Ecto neural progenitor cell (in vitro differentiated cells): Measurements from ENCODE around the gene EP400.

ENCODE experiments used
- DNase-seq: peaks from one replicate; pipeline ENCODE4 v3.0.0-alpha.2; 2018; ENCODE audit warnings: low spot score

EP400 gene

DNA sequence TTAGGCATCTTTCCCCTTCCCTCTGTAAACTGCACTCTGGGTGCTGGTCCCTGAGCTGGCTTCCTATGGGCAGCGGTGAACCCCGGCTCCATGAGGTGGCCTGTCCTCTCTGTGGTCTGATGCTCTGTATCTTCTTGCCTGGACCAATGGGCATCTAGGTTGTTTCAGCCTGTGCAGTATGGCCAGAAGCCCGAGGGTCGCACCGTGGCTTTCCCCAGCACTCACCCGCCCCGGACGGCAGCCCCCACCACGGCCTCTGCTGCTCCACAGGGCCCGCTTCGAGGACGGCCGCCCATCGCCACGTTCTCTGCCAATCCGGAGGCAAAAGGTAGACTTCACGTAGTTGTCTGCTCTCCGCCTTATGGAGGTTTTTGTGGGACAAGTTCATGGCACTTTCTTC, 70.1 kb downstream of the EP400 start:
- DNase-seq, result no peak

DNA sequence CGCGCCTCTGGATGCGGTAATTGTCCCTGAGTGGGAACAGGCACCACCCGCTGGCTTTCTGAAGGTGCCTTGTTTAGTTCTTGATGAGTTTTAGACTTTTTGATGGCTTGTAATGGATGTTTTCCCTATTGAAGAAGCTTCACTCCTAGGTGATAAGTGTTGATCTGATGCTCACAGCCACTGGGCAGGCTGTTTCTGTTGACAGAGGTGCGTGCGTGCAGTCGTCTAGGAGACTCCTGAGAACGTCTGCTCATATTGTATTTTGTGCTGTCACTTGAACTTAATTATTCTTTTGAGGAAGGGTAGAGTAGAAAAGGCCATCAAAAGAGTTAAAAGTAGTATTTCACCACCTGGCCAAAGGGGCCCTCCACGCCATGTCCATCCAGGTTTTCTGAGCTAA, 70.5 kb downstream of the EP400 start:
- no peak for DNase-seq

DNA sequence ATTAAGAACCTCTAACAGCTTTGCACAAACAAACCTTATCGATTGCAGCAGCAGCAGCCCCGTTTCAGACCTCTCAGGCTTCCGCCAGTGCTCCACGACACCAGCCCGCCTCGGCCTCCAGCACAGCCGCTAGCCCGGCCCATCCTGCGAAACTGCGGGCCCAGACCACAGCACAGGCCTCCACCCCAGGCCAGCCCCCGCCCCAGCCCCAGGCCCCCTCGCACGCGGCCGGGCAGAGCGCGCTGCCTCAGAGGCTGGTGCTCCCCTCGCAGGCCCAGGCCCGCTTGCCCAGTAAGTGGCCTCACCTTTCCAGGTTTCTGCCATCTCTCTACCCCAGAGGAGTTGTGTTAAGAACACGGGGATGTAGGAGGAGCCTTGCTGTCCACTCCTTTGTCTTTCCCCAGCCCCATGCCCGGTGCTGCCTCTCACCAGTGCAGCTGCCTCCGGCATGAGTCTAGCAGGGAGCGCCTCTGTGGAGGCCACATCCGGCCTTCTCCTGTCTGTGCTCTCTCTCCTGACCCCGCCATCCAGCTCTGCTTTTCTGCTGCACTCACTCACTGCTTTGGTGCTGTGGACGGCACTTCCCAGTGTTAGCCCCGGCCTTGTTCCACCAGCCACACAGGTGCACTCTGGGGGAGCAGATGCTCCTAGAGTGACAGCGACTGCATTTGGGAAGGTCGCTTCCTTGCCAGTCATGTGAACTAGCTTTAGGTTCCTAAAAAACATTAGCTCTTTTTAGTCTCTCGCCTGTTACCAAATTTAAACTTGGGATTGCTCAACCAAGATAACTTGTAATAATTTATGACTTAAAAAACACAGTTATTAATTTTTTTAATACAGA, 71.5 kb downstream of the EP400 start:
- no peak for DNase-seq

DNA sequence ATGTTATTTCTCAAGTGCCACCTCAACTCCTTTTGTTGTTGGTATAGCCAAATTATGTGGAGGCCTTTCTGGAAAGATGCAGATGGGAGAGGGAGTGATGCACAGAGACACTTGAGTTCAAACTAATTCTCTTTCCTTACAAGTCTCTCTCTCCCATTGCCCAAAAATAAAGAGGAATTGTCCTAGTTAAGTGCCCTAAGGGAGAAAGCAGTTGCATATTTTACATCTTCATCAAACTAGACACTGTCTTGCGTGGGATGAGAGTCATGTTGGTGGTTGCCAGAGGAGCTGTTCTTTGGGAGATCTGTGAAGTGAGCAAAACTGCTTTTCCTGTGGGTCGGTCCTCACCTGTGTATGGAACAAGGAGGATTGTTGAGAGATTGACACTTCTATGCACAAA, 72.2 kb downstream of the EP400 start:
- no peak for DNase-seq

DNA sequence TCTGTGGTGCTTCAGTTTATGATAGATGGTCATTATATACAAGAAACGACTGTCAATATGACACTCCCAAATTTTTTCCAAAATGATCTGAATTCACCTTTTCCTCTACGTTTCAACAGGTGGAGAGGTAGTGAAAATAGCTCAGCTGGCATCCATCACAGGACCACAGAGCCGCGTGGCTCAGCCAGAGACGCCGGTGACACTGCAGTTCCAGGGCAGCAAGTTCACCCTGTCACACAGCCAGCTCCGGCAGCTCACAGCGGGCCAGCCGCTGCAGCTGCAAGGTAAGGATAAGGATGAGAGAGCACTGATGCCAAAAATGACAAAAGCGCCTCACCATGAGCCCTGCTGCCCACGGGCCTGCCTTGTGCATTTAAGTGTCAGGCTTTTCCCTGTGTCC, 73.9 kb downstream of the EP400 start:
- DNase-seq, result no peak

DNA sequence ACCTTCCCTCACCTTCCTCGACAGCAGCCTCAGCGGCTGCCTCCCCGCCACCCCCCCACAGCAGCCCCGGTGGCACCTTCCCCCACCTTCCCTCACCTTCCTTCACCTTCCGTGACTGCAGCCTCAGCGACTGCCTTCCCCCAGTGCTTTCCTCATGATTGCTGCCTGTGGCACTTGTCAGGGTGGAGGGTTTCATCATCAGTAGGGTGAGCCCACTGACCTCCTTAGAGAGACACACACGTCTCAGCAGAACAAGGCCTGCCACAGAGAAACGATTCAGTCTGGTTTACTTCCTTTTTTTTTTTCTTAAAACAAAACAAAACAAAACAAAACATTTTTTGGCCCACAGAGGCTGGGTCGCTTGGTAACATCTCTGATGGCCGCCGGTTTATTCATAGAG, 75.0 kb downstream of the EP400 start:
- no peak for DNase-seq

DNA sequence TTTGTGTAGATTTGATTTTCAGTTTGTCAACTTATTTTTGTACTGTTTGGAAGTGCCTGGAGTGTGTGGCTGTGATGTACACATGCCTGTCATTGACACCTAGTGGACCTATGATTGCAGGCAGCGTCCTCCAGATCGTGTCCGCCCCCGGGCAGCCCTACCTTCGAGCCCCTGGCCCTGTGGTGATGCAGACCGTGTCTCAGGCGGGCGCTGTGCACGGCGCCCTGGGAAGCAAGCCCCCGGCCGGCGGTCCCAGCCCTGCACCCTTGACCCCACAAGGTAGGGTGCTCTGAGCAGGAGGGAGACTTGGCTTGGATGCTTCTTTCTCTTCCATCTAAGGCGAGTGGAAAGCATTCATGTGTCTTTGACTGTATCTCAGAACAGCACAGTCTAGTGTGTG, 75.8 kb downstream of the EP400 start:
- no peak for DNase-seq

DNA sequence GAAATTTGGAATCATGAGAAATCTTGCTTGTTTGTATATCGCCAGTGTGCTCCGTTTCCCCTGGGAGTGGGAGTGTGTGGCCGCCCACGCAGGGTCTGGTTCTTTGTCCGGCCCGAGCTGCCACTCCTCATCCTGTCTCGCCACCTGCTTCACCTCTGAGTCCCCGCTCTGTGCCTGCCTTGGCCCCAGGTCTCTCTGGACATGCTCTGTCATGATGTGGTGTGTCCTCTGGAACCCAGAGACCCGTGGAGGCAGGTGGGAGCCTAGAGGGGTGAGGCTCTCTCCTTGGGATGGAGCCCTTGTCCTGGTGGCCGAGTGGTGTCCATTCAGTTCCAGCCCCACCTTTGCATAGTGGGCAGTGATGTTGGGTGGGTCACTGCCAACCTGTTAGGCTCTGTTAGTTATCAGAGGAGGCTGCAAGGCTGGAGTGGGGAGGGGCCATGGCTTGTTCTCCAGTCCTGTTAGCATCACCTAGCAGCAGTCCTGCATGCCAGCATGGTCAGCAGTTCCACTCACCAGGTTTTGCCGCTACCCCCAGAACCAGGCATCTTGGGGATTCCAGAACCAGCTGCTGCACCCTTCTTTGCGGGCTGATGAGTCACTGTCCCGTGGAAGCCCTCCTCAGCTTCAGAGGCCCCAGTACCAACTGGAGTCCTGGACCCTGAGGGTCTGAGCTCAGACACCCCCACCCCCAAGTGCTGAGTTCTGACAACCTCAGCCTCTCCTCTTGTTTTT, 76.5 kb downstream of the EP400 start:
- no peak for DNase-seq

DNA sequence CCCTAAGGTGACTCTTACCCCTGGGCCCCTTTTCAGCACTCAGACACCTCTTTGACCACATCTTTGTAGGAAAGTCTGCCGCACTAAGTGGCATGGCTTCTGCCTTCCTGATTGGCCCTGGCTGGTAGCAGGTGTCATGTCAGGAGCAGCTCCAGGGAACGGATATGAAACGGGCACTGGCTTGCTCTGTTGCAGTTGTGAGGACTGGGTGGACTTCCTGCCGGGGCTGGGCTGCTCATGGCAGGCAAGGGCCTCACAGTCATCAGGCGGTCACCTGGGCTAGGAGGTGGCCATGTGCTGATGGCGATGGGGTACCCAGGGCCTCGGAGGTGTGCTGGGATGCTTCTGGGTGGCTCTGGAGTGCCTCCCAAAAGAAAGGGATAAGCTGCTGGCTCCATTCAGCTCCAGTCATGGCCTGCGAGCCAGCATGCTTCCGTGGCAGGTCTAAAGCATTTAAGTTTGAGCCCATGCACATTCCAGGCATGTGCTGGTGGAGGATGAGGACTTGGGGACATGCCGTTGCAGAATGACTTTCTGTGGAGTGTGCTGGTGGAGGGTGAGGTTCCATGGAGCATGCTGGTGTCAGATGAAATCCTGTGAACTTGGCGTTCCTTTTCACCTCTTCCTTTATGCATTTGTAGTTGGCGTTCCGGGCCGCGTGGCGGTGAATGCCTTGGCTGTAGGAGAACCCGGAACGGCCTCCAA, 77.2 kb downstream of the EP400 start:
- no peak for DNase-seq

DNA sequence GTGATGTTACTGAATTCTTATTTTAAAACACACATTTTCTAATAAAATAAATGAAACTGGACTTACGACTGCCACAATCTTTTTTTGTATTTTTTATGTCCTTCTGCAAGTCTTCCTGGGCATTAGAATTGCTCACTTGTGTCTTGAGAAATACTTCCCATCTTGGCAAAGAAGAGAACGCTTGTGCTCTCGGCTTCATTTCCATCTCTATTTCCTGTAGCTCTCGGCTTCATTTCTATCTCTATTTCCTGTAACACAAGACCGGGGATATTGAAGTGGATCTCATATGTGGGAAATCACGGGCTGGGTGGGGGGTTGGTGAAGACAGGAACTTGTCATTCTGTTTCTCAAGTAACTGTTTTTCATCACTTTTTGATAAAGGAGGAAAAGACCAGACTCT, 77.9 kb downstream of the EP400 start:
- no peak for DNase-seq

DNA sequence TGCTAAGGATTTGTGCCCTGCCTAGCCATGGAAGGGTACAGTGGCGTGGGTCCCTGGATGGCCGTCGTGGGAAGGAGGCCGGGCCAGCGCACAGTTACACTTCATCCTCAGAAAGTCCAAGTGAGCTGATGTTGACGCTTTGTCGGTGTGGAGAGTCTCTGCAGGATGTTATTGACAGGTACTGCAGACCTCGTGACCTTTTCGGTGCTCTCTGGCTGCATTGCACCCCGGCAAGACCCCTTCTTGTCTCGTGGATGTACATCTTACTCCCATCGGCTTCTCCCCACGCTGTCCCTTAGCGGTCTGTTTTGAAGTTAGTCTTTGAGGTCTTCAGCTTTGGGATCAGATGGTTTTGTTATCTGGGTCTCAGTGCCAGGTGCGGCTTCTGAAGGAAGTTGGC, 78.4 kb downstream of the EP400 start:
- DNase-seq, result no peak

DNA sequence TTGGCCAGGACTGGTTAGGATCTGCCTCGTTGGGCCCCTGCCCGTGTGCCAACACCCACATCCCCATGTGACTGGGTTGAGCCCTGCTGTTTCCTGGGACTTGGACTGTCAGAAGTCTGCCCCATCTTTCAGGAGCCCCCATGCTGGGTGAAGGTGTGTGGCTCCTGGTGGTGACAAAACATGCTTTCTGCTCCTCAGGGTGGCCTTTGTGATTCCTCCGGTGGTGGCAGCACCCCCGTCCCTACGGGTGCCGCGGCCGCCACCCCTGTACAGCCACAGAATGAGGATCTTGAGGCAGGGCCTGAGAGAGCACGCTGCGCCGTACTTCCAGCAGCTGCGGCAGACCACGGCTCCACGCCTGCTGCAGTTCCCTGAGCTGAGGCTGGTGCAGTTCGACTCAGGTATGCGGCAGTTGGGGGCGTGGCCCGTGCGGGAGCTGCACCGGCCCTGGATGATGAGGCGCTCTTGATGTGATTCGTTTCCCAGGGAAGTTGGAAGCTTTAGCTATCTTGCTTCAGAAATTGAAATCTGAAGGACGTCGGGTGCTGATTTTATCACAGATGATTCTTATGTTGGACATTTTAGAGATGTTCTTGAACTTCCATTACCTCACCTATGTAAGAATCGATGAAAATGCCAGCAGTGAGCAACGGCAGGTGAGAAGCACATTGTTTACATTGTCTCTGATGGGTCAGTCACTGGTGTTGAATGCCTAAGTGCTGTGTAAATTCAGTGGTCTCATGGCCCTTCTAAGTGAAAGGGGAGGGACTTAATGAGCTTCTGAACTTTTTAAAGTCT, 80.0 kb downstream of the EP400 start:
- no peak for DNase-seq

DNA sequence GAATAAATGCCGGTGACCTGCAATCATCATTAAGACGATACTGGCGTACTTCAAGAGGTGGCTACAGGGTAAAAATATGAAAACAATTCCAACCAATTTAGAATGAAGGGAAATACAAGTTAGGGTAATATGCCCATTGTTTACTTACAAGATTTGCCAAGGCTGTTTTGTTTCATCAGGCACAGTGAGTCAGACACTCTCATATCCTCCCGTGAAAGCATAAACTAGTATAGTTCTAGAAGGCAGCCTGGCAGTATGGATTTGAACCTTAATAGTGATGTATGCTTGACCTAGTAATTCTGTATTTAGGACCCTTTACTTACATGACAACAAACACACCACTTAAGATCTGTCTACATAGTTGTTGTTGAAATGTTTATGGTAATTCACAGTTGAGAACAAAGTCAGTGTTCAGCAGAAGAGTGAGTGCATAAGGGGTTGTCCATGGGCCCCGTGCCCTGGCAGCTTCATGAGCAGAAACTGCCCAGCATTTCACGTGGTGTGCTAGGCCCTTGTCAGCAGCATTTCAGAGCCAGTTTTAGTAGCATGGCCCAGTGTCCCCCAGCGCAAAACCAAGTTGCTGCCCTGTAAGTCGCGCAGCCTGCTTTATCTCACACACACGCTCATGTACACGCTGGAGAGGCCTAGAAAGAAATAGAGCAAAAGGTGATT, 80.8 kb downstream of the EP400 start:
- no peak for DNase-seq

DNA sequence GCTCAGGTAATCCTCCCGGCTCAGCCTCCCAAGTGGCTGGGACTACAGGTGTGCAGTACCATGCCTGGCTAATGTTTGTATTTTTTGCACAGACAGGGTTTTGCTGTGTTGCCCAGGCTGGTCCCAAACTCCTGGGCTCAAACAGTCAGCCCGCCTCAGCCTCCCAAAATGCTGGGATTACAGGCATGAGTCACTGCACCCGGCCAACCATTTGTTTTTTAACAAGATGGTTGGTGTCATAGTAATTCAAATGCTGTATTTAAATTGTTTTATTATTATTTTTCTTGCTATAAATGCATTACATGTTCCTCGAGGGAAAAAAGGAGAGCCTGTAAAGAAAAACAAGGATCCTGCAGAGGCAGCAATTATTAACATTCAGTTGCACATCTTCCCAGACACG, 83.9 kb downstream of the EP400 start:
- no peak for DNase-seq

DNA sequence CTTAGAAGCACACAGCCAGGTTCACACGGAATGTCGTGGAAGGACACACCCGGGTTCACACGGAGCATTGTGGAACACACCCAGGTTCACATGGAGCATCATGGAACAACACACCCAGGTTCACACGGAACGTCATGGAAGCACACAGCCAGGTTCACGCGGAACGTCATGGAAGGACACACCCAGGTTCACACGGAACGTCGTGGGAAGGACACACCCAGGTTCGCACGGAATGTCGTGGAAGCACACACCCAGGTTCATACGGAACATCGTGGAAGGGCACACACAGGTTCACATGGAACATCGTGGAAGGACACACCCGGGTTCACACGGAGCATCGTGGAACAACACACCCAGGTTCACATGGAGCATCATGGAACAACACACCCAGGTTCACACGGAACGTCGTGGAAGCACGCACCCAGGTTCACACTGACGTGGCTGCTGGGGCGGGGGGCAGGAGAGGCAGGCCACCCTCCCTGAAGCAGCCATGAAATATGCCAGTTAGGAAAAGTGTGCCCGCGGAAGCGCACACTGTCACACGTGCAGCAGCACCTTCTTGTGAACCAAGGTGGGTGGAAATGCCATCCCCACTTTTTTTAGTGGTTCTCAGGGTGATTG, 86.4 kb downstream of the EP400 start:
- DNase-seq, result no peak

DNA sequence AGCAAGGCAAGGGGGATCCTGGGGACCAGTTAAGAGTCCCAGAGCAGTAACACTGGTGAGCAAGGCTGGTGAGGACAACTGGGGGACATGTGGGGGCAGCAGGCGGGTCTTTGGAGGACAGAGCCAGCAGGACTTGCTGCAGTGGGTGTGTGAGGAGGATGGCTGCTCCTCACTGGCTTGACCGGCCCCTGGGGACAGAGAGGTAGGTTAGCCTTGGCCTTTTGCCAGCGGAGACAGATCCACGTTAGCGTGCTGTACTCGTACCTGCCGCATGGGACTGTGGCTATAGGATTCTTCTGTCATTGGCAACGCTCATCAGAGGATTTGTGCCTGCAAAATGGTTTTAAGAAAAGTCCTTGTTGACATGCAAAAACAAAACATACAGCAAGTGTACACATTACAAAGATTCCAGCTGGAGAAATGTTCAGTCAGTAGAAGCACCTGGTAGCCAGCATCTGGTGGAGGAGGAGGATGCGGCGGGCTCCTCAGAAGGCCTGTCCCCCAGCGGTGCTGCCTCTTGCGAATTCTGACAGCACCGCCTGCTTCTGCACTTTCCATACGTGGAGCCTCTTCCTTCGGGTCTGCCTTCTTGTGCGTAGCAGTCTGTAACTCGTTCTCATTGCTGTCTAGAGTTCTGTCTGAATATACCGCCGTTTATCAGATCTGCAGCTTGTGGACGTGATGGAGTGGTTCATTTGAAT, 91.3 kb downstream of the EP400 start:
- DNase-seq, result no peak

DNA sequence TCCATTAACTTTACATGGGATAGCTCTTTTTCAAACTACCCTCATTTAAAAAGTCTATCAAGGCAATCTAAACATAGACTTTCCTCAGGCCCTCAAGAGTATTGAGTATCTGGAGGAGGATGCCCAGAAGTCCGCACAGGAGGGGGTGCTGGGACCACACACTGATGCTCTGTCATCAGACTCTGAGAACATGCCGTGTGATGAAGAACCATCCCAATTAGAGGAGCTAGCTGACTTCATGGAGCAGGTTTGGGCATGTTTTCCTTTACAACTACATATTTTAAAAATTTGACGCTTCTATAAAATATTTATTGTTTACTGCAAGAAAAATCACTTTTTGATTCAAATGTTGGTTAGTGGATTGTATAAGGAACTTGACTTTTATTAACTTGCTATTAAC, 93.5 kb downstream of the EP400 start:
- DNase-seq, result no peak

DNA sequence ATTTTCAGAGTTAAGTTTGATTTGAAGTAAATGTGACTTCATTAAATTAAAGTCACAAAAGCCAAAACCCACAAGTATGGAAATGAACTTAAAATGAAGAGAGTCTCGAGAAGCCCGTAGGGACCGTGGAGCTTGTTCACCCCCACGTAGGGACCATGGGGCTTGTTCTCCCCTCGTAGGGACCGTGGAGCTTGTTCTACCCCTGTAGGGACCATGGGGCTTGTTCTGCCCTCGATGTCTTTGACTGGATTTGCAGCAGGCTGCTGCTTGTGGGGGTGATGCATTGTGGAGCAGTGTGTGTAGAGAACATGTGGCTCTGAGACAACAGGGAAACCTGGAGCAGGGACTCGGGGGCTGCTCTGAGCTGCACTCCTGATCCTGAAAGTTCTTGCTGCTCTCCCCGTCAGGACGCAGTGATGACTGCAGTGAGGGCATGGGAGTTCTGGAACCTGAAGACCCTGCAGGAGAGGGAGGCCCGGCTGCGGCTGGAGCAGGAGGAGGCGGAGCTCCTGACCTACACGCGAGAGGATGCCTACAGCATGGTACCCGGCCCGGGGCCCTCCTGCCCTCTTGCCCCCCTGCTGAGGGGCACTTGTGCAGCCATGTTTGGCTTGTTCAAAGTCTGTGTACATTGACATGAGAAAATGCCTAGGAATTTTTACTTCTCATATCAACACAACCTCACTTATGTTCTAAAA, 94.2 kb downstream of the EP400 start:
- DNase-seq, result no peak

DNA sequence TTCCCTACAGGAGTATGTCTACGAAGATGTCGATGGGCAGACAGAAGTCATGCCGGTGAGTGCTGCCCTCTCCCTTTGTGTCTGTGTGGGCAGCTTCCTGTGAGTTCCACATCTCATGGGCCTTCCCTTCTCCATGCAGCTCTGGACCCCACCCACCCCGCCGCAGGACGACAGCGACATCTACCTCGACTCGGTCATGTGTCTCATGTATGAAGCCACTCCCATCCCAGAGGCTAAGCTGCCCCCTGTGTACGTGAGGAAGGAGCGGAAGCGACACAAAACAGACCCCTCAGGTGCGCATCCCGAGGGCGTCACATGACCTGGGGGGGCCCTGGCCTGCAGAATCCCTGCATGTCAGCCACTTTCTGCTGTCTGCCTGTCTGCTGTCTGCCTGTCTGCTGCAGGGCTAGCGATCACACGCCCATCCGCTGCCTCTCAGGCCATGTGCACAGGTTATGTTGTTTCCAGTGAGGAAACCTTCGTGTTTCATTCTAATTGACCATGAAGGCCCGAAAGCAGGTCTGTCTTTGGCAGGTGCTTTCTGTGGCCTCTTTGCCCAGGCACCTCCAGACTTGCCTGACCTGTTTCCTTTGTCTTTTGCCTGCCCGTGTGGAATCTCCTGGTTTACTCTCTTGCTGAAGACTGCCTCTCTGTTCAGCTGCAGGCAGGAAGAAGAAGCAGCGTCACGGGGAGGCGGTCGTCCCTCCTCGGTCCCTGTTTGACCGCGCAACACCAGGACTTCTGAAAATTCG, 95.1 kb downstream of the EP400 start:
- DNase-seq, result no peak
